Stomach (tissue), 9 donors: ENCODE measurements around the gene VWF. TPM values are rescaled to one million over a fixed set of nuclear protein-coding genes. Genes with fewer than 3 reads are reported as not detected.

ENCODE experiments used
- DNase-seq, 2 donors: peaks; one replicate each; pipeline versions ENCODE4 v3.0.0 to v3.0.0-alpha.2; 2013 to 2019
- H3K27ac ChIP-seq, 5 donors: fragments of 200-600 bp in 4 of 5; sonication (generic) in 4 of 5; one replicate each; pipeline ENCODE4 v1.5.1; 2013 to 2019; ENCODE audit warnings: mild to moderate bottlenecking in 1 of 5, moderate library complexity in 1 of 5
- H3K27me3 ChIP-seq, 3 donors: fragments of 200-600 bp; sonication (generic); one replicate each; pipeline ENCODE4 v1.5.1; 2017 to 2019; ENCODE audit warnings: mixed run types in 1 of 3
- H3K36me3 ChIP-seq, 4 donors: fragments of 200-600 bp; sonication (generic); 1 replicate in 3 of 4; 2 replicates in 1 of 4; pipeline ENCODE4 v1.5.1; 2016 to 2019
- H3K4me1 ChIP-seq, 4 donors: fragments of 200-600 bp; sonication (generic); one replicate each; pipeline ENCODE4 v1.5.1; 2016 to 2019
- H3K4me3 ChIP-seq, 4 donors: fragments of 200-600 bp; sonication (generic) in 3 of 4; one replicate each; pipeline ENCODE4 v1.5.1; 2016 to 2019; ENCODE audit warnings: mild to moderate bottlenecking in 1 of 4
- H3K9me3 ChIP-seq, 4 donors: fragments of 200-600 bp; sonication (generic); one replicate each; pipeline ENCODE4 v1.5.1; 2016 to 2019
- EP300 ChIP-seq: sonication (generic); formaldehyde crosslinking; IDR thresholded peaks from one replicate; pipeline ENCODE4 v1.6.1; 2017; ENCODE audit warnings: antibody characterized with exemption
- POLR2A ChIP-seq, 4 donors: fragments of 450-650 bp; IDR thresholded peaks; one replicate each; pipeline ENCODE4 v1.6.1; 2016; ENCODE audit warnings: antibody characterized with exemption in 4 of 4, control low read depth in 2 of 4, mild to moderate bottlenecking in 1 of 4, moderate library complexity in 1 of 4
- POLR2AphosphoS5 ChIP-seq, 3 donors: sonication (generic); formaldehyde crosslinking; IDR thresholded peaks; one replicate each; pipeline ENCODE4 v1.6.1; 2016; ENCODE audit warnings: antibody characterized with exemption in 3 of 3
- WGBS, 5 donors: extraction: QIAGEN DNeasy Blood & Tissue Kit in 3 of 5; methylation state at CpG; one replicate each; pipeline versions ENCODE4 v1.1.5 to v1.1.7; 2013 to 2018; 5-methylcytosine and 5-hydroxymethylcytosine counted together
- intact Hi-C: fragments of 100-400 bp; cut with DNase I; formaldehyde crosslinking; loops from one replicate; pipeline ENCODE4 v1.15.1; 2023; ENCODE audit warnings: low total_unique reads
- polyA plus RNA-seq, 3 donors: library from polyadenylated mRNA; stranded (reverse); fragments of 200-250 nt; gene quantifications; one replicate each; pipeline ENCODE4 v1.2.3, GENCODE V29; 2013
- total RNA-seq, 5 donors: library from RNA; depleted of rRNA; stranded (reverse); fragments of >200 nt; gene quantifications; one replicate each; pipeline versions ENCODE4 v1.1.0 to v1.2.3, GENCODE V29; 2014 to 2016
- TF ChIP-seq, protein P1 (sequence below), 7 experiments: fragments of 450-650 bp in 4 of 7; fragments of 200-600 bp in 3 of 7; sonication (generic) in 3 of 7; IDR thresholded peaks; one replicate each; pipeline ENCODE4 v1.5.1; 2016 to 2019; ENCODE audit warnings: antibody characterized with exemption in 7 of 7, control low read depth in 2 of 7, mild to moderate bottlenecking in 1 of 7
- donor health status: healthy with polysubstance abuse.
- donor health status: Bipolar disorder and iron deficiency.
- donor health status: healthy.

The VWF gene
- total and polyA plus RNA-seq, 8 donors, result 3.1 to 103 (median 50.2) TPM

DNA sequence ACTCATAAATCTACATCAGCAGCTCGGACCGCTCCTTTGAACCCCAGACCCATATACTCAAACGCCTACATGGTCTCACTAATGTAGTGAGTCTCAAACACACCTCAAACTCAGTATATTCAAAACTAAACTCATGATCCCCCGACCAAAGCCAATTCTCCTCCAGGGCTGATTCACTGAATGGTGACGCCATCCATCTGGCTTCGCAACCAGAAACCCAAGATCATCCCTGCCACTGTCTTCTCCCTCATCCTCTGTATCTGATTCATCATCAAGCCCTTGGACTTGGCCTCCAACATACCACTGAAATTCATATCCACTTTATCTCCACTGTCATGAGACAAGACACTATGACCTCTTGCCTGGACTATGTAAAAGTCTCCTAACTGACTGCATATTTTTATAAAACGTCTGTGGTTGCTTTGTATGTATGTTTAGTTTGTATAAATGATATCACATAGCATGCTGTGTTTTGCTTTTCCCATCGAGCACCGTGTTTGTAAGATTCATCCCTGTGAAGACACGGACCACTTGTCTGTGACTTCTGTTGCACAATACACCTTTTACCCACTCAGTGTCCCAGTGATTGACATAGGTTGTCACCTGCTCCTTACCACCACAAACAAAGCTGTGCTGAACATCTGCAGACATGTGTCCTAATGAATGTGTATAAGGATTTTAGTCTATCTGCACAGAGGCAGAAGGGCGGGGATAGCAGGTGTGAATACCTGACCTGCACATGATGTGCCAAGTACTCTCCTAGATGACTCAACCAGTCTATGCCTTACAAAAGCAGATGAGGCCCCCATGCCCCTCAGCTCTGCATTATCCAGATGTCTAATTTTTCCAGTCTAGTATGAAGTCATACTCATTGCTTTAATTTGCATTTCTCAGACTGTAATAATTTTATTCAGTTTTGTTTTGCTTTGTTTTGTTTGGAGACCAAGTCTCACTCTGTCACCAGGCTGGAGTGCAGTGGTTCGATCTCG is 76.9 kb downstream of the VWF start:
- Histone ChIP-seq H3K4me3 (no peak overlapping the region), H3K36me3 (no peaks in the 10 kb centered on the region), H3K4me1 (no peaks in the 10 kb centered on the region), H3K27ac (no peak overlapping the region), H3K27me3 (peaks cover 0 to 4% (median 0%) of the 10 kb centered on the region in 3 donors), H3K9me3 (no peaks in the 10 kb centered on the region)
- no peak for TF ChIP-seq POLR2AphosphoS5 (IDR thresholded peaks at IDR 0.05)
- TF ChIP-seq, protein P1, sequence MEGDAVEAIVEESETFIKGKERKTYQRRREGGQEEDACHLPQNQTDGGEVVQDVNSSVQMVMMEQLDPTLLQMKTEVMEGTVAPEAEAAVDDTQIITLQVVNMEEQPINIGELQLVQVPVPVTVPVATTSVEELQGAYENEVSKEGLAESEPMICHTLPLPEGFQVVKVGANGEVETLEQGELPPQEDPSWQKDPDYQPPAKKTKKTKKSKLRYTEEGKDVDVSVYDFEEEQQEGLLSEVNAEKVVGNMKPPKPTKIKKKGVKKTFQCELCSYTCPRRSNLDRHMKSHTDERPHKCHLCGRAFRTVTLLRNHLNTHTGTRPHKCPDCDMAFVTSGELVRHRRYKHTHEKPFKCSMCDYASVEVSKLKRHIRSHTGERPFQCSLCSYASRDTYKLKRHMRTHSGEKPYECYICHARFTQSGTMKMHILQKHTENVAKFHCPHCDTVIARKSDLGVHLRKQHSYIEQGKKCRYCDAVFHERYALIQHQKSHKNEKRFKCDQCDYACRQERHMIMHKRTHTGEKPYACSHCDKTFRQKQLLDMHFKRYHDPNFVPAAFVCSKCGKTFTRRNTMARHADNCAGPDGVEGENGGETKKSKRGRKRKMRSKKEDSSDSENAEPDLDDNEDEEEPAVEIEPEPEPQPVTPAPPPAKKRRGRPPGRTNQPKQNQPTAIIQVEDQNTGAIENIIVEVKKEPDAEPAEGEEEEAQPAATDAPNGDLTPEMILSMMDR (IDR thresholded peaks at IDR 0.05), result no peak
- no peak for TF ChIP-seq POLR2A (IDR thresholded peaks at IDR 0.05)
- DNase-seq, result no peak
- WGBS, 5 donors, result 69 to 76% (median 73%) methylated on average over 13 of the region's 13 CpGs
- intact Hi-C loops, result no loop called here

DNA sequence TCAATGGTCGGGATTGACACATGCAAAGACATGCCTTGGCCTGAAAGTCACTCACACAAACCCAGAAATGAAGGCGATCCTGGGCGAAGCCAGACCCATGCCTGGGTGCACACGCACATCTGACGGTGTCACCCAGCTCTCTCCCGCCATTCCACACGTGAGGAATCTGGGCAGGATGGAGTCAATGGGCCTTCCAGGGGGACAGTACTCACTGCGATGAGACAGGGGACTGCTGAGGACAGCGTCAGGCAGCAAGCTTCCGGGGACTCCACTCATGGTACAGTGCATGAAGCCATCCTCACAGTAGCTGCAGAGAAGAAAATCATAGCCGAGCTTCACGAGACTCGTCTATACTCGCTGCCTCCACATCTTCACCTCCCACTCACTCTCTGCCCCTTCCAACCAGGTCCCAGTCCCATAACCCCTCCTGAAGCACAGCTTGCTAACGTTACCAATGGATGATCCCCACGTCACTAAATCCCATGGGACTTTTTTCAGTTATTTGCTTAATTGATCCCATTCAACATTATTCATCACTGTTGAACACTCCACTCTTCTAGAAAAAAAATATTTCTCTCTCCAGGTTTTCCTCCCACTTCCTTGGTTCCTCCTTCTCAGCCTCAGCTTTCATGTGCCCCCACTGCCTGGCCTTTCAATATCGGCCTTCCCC is 77.8 kb downstream of the VWF start:
- no peak for DNase-seq
- no peak overlapping the region for H3K4me3 ChIP-seq
- H3K27ac ChIP-seq, result no peak overlapping the region
- H3K9me3 ChIP-seq, result no peaks in the 10 kb centered on the region
- WGBS, 5 donors, result 90 to 94% (median 90%) methylated on average over 10 to 17 of the region's 17 CpGs
- no peaks in the 10 kb centered on the region for H3K27me3 ChIP-seq
- H3K4me1 ChIP-seq, result no peaks in the 10 kb centered on the region
- H3K36me3 ChIP-seq, result no peaks in the 10 kb centered on the region
- intact Hi-C loops, result no loop called here
- no peak for TF ChIP-seq EP300

DNA sequence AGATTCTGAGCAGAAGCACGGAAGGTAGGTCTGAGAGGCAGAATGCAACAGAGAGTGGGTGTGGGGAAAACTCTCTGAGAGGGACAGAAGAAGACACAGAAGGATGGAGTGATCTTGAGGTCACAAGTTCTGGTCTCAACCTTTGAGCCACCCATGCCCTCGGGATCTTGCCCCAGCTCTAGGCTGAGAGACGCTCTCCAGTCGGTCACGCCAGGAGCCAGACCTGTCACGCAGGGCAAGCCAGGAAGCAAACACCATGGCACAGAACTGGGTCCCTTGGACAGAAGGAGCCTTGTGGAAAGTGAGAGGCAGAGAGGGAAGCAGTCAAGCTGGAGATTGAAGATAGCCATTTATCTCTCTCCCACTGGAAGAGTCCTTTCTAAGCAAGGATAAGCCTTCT is 79.0 kb downstream of the VWF start:
- Histone ChIP-seq H3K36me3 (no peaks in the 10 kb centered on the region), H3K9me3 (no peaks in the 10 kb centered on the region), H3K27me3 (peaks cover 0 to 4% (median 0%) of the 10 kb centered on the region in 3 donors), H3K4me3 (no peak overlapping the region), H3K27ac (no peak overlapping the region), H3K4me1 (no peaks in the 10 kb centered on the region)
- TF ChIP-seq POLR2AphosphoS5 (IDR thresholded peaks at IDR 0.05) (no peak), EP300 (no peak), POLR2A (IDR thresholded peaks at IDR 0.05) (no peak)
- TF ChIP-seq, protein P1 (IDR thresholded peaks at IDR 0.05), result no peak
- 85 to 92% (median 89%) methylated on average over 6 of the region's 6 CpGs for WGBS, 5 donors
- intact Hi-C loops, result no loop called here
- no peak for DNase-seq

DNA sequence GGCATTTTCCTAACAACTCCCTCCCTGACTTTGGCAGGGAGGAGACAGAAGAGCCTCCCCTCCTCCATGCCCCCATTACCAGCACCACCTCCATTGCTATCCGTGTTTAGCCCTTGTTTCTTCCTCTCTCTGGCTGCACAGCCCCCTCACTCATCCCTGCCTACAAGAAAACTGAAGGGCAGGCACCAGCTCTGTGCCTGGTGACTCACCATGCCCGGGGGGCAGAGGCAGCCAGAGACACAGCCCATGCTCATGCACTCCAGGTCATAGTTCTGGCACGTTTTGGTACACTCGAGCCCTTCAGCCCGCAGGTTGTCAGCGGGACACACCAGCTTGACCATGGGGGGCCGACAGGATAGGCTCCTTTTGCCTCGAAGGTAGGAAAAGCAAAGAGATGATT is 80.4 kb downstream of the VWF start:
- no peak for DNase-seq
- Histone ChIP-seq H3K27ac (no peak overlapping the region), H3K36me3 (no peaks in the 10 kb centered on the region), H3K4me3 (no peak overlapping the region), H3K27me3 (peaks cover 0 to 4% (median 0%) of the 10 kb centered on the region in 3 donors), H3K9me3 (no peaks in the 10 kb centered on the region), H3K4me1 (no peaks in the 10 kb centered on the region)
- WGBS, 5 donors, result 63 to 73% (median 70%) methylated on average over 8 of the region's 8 CpGs
- intact Hi-C loops, result no loop called here
- TF ChIP-seq EP300 (no peak), POLR2AphosphoS5 (IDR thresholded peaks at IDR 0.05) (no peak), POLR2A (IDR thresholded peaks at IDR 0.05) (no peak)
- TF ChIP-seq, protein P1 (IDR thresholded peaks at IDR 0.05), result no peak
